ENCODE data around the gene AMACR. TPM values are rescaled to one million over a fixed set of nuclear protein-coding genes. Genes with fewer than 3 reads are reported as not detected.

The AMACR gene
- total and polyA plus RNA-seq, 10 of the 15 experiments (the other 5 are each of a cell fraction or from before 2014, with no cell fraction given) = 2.6 to 20.4 (median 10.4) TPM

DNA sequence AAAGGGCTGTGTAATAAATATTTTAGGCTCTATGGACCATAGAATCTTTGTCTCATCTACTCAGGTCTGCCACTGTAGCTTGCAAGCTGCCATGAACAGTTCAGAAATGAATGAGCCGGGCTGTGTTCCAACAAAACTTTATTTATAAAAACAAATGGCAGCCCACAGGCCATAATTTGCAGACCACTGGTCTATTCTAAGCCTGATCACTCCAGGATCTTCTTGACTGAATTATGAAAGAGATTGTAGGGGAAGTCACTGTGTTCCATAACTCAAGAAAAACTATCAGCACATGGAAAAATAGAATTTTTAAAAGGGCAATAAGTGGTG lies 46.5 kb upstream of the AMACR start:
- DNase-seq (ENCODE audit: low read depth, low spot score) = no peak
- Histone ChIP-seq H3K36me3 (ENCODE audit: control insufficient read depth in 2 of 2, insufficient read depth in 2 of 2, low read length in 1 of 2) (no peaks in the 10 kb centered on the region; a peak in 1 of 4 replicates), H3K27ac (ENCODE audit: control insufficient read depth, insufficient read depth) (no peak overlapping the region), H3K4me1 (ENCODE audit: control insufficient read depth, insufficient read depth, low read length) (no peaks in the 10 kb centered on the region), H3K9me3 (replicated peaks; ENCODE audit: control insufficient read depth, insufficient read depth, low read length) (no peaks in the 10 kb centered on the region), H3K79me2 (ENCODE audit: control insufficient read depth, insufficient read depth, low read length) (no peaks in the 10 kb centered on the region), H4K20me1 (ENCODE audit: control insufficient read depth, insufficient read depth) (no peaks in the 10 kb centered on the region), H3K27me3 (replicated peaks in 1 of 2; ENCODE audit: control insufficient read depth in 2 of 2, insufficient read depth in 2 of 2, low read length in 1 of 2) (no peaks in the 10 kb centered on the region), H2AFZ (ENCODE audit: control insufficient read depth, low read depth, low read length) (no peak overlapping the region), H3K4me2 (ENCODE audit: control insufficient read depth, insufficient read depth) (no peak overlapping the region), H3K4me3 (no peak overlapping the region), H3K9ac (ENCODE audit: control insufficient read depth, insufficient read depth, low read length) (no peak overlapping the region)
- 24% methylated on average over 1 of the region's 1 CpG for WGBS (ENCODE audit: insufficient coverage, insufficient replicate concordance, low lambda C conversion rate, missing lambda C conversion rate)
- TF ChIP-seq EP300 (IDR thresholded peaks at IDR 0.05; ENCODE audit: borderline replicate concordance in 1 of 2, control insufficient read depth in 1 of 2, low read depth in 2 of 2, low read length in 2 of 2) = no peak
- TF ChIP-seq, protein P1, sequence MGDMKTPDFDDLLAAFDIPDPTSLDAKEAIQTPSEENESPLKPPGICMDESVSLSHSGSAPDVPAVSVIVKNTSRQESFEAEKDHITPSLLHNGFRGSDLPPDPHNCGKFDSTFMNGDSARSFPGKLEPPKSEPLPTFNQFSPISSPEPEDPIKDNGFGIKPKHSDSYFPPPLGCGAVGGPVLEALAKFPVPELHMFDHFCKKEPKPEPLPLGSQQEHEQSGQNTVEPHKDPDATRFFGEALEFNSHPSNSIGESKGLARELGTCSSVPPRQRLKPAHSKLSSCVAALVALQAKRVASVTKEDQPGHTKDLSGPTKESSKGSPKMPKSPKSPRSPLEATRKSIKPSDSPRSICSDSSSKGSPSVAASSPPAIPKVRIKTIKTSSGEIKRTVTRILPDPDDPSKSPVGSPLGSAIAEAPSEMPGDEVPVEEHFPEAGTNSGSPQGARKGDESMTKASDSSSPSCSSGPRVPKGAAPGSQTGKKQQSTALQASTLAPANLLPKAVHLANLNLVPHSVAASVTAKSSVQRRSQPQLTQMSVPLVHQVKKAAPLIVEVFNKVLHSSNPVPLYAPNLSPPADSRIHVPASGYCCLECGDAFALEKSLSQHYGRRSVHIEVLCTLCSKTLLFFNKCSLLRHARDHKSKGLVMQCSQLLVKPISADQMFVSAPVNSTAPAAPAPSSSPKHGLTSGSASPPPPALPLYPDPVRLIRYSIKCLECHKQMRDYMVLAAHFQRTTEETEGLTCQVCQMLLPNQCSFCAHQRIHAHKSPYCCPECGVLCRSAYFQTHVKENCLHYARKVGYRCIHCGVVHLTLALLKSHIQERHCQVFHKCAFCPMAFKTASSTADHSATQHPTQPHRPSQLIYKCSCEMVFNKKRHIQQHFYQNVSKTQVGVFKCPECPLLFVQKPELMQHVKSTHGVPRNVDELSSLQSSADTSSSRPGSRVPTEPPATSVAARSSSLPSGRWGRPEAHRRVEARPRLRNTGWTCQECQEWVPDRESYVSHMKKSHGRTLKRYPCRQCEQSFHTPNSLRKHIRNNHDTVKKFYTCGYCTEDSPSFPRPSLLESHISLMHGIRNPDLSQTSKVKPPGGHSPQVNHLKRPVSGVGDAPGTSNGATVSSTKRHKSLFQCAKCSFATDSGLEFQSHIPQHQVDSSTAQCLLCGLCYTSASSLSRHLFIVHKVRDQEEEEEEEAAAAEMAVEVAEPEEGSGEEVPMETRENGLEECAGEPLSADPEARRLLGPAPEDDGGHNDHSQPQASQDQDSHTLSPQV (IDR thresholded peaks at IDR 0.05) = no peak
- no peak for TF ChIP-seq MXI1 (IDR thresholded peaks at IDR 0.05; ENCODE audit: low read depth, low read length)
- TF ChIP-seq ZNF217 (IDR thresholded peaks at IDR 0.05) = no peak
- TF ChIP-seq MTA2 (IDR thresholded peaks at IDR 0.05; ENCODE audit: low read depth) = no peak
- TF ChIP-seq, protein P2, sequence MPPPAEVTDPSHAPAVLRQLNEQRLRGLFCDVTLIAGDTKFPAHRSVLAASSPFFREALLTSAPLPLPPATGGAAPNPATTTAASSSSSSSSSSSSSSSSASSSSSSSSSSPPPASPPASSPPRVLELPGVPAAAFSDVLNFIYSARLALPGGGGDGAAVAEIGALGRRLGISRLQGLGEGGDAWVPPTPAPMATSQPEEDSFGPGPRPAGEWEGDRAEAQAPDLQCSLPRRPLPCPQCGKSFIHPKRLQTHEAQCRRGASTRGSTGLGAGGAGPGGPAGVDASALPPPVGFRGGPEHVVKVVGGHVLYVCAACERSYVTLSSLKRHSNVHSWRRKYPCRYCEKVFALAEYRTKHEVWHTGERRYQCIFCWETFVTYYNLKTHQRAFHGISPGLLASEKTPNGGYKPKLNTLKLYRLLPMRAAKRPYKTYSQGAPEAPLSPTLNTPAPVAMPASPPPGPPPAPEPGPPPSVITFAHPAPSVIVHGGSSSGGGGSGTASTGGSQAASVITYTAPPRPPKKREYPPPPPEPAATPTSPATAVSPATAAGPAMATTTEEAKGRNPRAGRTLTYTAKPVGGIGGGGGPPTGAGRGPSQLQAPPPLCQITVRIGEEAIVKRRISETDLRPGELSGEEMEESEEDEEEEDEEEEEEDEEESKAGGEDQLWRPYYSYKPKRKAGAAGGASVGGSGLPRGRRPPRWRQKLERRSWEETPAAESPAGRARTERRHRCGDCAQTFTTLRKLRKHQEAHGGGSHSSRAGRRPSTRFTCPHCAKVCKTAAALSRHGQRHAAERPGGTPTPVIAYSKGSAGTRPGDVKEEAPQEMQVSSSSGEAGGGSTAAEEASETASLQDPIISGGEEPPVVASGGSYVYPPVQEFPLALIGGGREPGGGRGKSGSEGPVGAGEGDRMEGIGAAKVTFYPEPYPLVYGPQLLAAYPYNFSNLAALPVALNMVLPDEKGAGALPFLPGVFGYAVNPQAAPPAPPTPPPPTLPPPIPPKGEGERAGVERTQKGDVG (CRISPR knock-in tag; IDR thresholded peaks at IDR 0.05) = no peak
- no peak for TF ChIP-seq ZBED1 (IDR thresholded peaks at IDR 0.05; ENCODE audit: borderline replicate concordance)
- TF ChIP-seq CHD4 (IDR thresholded peaks at IDR 0.05) = no peak
- intact Hi-C loops (cut with micrococcal nuclease; ENCODE audit: unreplicated experiment) = no loop called here
- SMC1A ChIA-PET (ENCODE audit: uncharacterized antibody, unreplicated experiment) = no interaction called here
- no peak for ATAC-seq
- POLR2A ChIA-PET = no interaction called here
- in situ Hi-C loops (cut with MboI) = no loop called here
- CTCF ChIA-PET = interaction anchor here (0.8 kb wide), 1 partner anchor 57 kb away, joined by 3 read pairs; no protein-coding TSS in a partner anchor
- no TSS peak for BruUV-seq (replicated peaks)
- RAD21 ChIA-PET (ENCODE audit: unreplicated experiment) = no interaction called here
- FAIRE-seq = no peak

Measured in GM12878 (cell line).